Testis (tissue), 5 donors: ENCODE measurements around the gene RRM1. TPM values are rescaled to one million over a fixed set of nuclear protein-coding genes. Genes with fewer than 3 reads are reported as not detected.

Experiments
- DNase-seq: peaks from one replicate; pipeline ENCODE4 v3.0.0-alpha.2; 2019
- H3K27ac ChIP-seq, 2 donors: fragments of 200-600 bp; sonication (generic); one replicate each; pipeline ENCODE4 v1.5.1; 2019
- H3K27me3 ChIP-seq: fragments of 200-600 bp; sonication (generic); one replicate; pipeline ENCODE4 v1.5.1; 2019
- H3K36me3 ChIP-seq: fragments of 200-600 bp; sonication (generic); one replicate; pipeline ENCODE4 v1.5.1; 2017; ENCODE audit warnings: low read depth; ENCODE audit errors: missing control alignments
- H3K4me1 ChIP-seq: fragments of 200-600 bp; sonication (generic); one replicate; pipeline ENCODE4 v1.5.1; 2019
- H3K4me3 ChIP-seq, 2 donors: fragments of 200-600 bp; sonication (generic); one replicate each; pipeline ENCODE4 v1.5.1; 2017 to 2019
- H3K9me3 ChIP-seq: fragments of 200-600 bp; sonication (generic); one replicate; pipeline ENCODE4 v1.5.1; 2017
- CTCF ChIP-seq, 3 experiments: fragments of 450-650 bp in 2 of 3; fragments of 200-600 bp in 1 of 3; sonication (generic) in 1 of 3; IDR thresholded peaks; one replicate each; pipeline ENCODE4 v1.5.1; 2016 to 2019; ENCODE audit warnings: antibody characterized with exemption in 3 of 3, mild to moderate bottlenecking in 2 of 3, moderate library complexity in 1 of 3
- POLR2A ChIP-seq: fragments of 450-650 bp; IDR thresholded peaks from one replicate; pipeline ENCODE4 v1.6.1; 2017; ENCODE audit warnings: antibody characterized with exemption, mild to moderate bottlenecking, moderate library complexity
- WGBS, 2 donors: methylation state at CpG; one replicate each; pipeline ENCODE4 v1.1.5; 2018; 5-methylcytosine and 5-hydroxymethylcytosine counted together
- intact Hi-C: fragments of 100-400 bp; cut with DNase I; formaldehyde crosslinking; loops from one replicate; pipeline ENCODE4 v1.15.1; 2023; ENCODE audit warnings: low total_unique reads
- long read RNA-seq, 2 donors: transcript quantifications; one replicate each; lab custom pipeline, GENCODE V29; 2026
- polyA plus RNA-seq: library from polyadenylated mRNA; stranded (reverse); fragments of 350-450 nt; fragmentation: Illumina TruSeq; extraction: RNeasy Lipid Tissue Mini Kit (QIAGEN cat#74804); gene quantifications from one replicate; pipeline ENCODE4 v1.2.3, GENCODE V29; 2014; ENCODE audit warnings: low read depth, low replicate concordance; ENCODE audit not compliant: insufficient read depth
- total RNA-seq, 2 donors: library from RNA; depleted of rRNA; stranded (reverse); fragments of >200 nt; gene quantifications; one replicate each; pipeline ENCODE4 v1.2.3, GENCODE V29; 2016

Gene RRM1
- total RNA-seq = 10 to 100 TPM; 31.4 to 48.3 TPM
- polyA plus RNA-seq = 45.9 TPM
- long read RNA-seq, donor 1, transcript RRM1-201 (19 exons, 3,076 nt) = major isoform, 14 of 44 reads
- long read RNA-seq, donor 1, partial matches to known transcripts = 30 of 44 reads
- long read RNA-seq, donor 1, other reads (novel, unspliced or antisense) = 0 of 44 reads
- long read RNA-seq, donor 2, transcript RRM1-201 (19 exons, 3,076 nt) = major isoform, 7 of 26 reads
- long read RNA-seq, donor 2, partial matches to known transcripts = 18 of 26 reads
- long read RNA-seq, donor 2, other reads (novel, unspliced or antisense) = 0 of 26 reads

- Histone ChIP-seq H3K27ac (peak within 1 kb of the TSS; percentile 91 to 96), H3K36me3 (no peaks in the 10 kb centered on the region), H3K4me1 (peaks cover 13% of the 10 kb centered on the region), H3K4me3 (peak within 1 kb of the TSS; percentile 79 to 81), H3K9me3 (no peaks in the 10 kb centered on the region), H3K27me3 (no peaks in the 10 kb centered on the region)
- intact Hi-C loops = no loop called here
- no peak for TF ChIP-seq POLR2A
- no peak for TF ChIP-seq CTCF (IDR thresholded peaks at IDR 0.05)
- peak; percentile 97 for DNase-seq
- WGBS, 2 donors = 1% methylated on average over 45 to 74 of the region's 74 CpGs
Observed at GRCh38 chr11:4094348-4095291, at the start of gene RRM1. TSS of gene RRM1 (plus strand) at chr11:4094799. CDS start at chr11:4095013, 214 bp downstream.

GRCh38 chr11:4044976-4045646 lies 49.5 kb upstream of the RRM1 start:
- DNase-seq = peak; percentile 85
- Histone ChIP-seq H3K9me3 (no peaks in the 10 kb centered on the region), H3K36me3 (no peaks in the 10 kb centered on the region), H3K27ac (peak overlapping the region; percentile 31 to 53), H3K4me1 (peaks cover 27% of the 10 kb centered on the region), H3K27me3 (no peaks in the 10 kb centered on the region), H3K4me3 (no peak overlapping the region)
- intact Hi-C loops = no loop called here
- 39 to 47% methylated on average over 4 of the region's 4 CpGs for WGBS, 2 donors
- TF ChIP-seq CTCF (IDR thresholded peaks at IDR 0.05) (no peak), POLR2A (no peak)

GRCh38 chr11:4048340-4048739 lies 46.3 kb upstream of the RRM1 start:
- no peaks in the 10 kb centered on the region for H3K27me3 ChIP-seq
- H3K9me3 ChIP-seq = no peaks in the 10 kb centered on the region
- TF ChIP-seq CTCF (IDR thresholded peaks at IDR 0.05) = no peak
- TF ChIP-seq POLR2A = no peak
- H3K27ac ChIP-seq = peak overlapping the region in 1 of 2 donors; percentile 19
- H3K4me3 ChIP-seq = no peak overlapping the region
- DNase-seq = no peak
- intact Hi-C loops = no loop called here
- H3K4me1 ChIP-seq = peaks cover 27% of the 10 kb centered on the region
- H3K36me3 ChIP-seq = no peaks in the 10 kb centered on the region

GRCh38 chr11:4049006-4049405 lies 45.6 kb upstream of the RRM1 start:
- TF ChIP-seq POLR2A (no peak), CTCF (IDR thresholded peaks at IDR 0.05) (no peak)
- DNase-seq = no peak
- no peaks in the 10 kb centered on the region for H3K27me3 ChIP-seq
- intact Hi-C loops = no loop called here
- 88 to 93% methylated on average over 4 of the region's 4 CpGs for WGBS, 2 donors
- peaks cover 22% of the 10 kb centered on the region for H3K4me1 ChIP-seq
- no peaks in the 10 kb centered on the region for H3K9me3 ChIP-seq
- H3K4me3 ChIP-seq = no peak overlapping the region
- no peaks in the 10 kb centered on the region for H3K36me3 ChIP-seq
- no peak overlapping the region for H3K27ac ChIP-seq
